ENCODE results near the gene RSPH1.

The RSPH1 gene

DNA sequence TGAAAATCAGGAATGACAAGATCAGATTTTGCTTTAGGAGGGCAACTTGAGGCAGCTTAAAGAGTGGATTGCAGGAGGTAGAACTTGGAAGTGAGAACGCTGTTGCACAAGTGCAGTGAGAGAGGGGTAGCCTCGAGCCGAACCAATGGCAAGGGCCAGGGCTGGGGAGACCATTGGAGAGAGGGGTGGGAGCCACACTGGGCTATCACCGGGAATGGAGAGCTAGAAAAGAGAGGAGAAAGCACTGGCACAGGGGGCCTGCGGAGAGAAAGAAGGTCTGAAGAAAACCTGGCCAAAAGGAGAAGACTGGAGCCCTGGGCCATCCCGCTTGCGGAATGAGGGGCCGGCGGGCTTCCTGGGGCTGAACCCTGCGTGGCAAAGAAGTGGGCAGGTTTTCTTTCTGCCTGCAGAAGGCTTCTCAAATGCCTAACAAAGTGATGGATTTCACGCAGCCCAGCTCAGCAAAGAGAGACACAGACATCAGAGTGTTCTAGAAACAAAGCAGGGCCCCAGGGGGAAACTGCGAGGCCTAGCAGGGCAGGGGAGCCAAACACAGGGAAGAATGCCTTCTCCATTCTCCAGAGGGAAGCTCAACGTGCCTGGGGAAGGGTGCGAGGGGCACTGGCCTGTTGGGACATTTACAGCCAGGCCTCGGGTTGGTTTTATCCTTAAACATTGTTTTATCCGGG lies 16.5 kb upstream of the RSPH1 start:
- DNase-seq = no peak

DNA sequence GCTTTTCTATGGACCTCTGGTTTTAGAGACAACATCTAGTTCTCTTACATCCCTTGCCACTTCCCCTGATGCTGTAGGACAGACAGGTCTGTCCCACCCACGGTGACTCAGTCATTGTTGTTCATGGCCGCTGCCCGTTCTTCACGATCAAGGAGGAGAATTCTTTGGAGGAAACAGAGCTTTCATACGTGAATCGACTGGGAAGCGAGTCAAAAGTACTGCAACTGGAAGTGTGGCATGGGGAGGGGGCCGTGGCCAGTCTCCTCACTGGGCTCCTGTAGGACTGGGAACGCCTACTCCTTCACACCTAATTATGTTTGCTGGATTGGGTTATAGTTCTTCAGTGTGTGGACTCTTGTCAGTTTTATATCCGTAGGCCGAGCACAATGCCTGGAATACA lies 13.2 kb upstream of the RSPH1 start:
- DNase-seq = no peak

DNA sequence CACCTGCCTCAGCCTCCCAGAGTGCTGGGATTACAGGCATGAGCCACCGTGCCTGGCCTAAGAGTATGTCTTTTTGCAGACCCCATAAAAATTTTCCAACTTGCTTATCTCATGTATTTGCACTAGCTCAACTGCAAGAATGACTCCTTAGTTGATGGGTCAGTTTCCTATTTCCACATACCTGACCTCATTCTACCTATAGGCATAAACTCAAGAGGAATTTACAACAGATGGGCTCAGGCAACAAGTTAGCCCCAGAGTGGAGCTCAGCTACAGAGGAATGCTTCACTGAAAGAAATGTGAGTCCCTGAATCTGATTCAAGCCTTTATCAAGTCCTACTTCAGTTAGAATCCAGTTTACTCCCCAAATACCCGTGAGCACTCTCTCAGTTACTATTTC lies 12.3 kb upstream of the RSPH1 start:
- DNase-seq = no peak

DNA sequence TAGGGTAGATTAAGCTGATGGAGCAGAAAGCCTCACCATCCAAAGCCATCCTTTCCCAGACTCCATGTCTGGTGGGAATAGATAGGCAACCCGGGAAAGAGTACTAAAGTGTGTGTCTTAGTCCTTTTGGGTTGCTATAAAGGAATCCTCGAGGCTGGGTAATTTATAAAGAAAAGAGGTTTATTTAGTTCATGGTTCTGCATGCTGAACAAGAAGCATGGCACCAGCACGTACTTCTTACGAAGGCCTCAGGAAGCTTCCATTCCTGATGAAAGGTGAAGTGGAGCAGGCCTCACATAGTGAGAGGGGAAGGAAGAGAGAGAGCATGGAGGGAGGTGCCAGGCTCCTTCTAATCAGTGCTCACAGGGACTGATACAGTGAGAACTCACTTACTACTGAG lies 11.4 kb upstream of the RSPH1 start:
- DNase-seq = no peak

DNA sequence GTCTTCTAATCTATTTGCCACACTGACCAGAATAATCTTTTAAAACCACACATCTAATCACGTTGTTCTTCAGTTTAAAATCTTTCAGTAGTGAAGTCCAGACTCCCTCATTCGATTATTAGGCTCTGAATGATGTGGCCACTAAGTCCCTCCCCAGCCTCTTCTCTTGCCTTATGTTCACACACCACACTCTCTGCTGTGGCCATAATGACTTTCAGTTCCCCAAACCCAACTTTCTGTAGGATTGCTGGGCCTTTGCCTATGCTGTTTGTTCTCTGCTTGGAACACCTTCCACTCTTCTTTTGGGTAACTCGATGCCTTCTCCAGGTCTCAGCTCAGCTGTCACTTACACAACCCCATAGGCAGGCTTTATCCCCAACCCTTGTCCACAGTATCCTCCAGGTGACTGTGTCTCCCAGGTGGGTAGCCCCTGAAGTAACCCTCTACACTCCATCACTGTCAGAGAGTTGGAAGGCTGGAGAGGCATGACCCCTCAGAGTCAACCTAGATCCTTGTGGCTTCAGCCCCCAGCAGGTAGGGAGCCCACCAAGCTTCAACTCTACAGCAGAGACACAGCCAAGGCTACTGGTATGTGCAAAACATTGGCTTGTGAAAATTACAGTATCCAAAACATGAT lies 9.2 kb upstream of the RSPH1 start:
- peak; percentile 64 for DNase-seq

DNA sequence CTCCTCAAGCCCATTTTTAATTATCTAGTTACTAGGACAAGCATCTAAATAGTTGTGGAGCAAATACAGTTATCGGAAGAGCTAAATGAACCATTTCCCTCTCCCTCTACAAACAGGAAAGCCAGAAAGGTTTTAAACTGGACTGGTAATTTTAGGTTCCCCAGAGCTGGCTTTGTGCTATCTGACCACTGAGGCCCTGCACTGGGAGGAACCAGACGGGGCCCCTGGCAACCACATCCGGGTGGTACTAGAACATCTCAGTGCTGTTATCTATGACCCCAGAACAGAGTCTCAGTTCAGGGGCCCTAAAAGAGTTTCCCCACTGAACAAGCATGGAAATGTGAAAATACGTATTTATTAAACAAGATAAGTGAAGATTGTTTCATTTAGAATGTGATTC lies 7.7 kb upstream of the RSPH1 start:
- peak; percentile 94 for DNase-seq

DNA sequence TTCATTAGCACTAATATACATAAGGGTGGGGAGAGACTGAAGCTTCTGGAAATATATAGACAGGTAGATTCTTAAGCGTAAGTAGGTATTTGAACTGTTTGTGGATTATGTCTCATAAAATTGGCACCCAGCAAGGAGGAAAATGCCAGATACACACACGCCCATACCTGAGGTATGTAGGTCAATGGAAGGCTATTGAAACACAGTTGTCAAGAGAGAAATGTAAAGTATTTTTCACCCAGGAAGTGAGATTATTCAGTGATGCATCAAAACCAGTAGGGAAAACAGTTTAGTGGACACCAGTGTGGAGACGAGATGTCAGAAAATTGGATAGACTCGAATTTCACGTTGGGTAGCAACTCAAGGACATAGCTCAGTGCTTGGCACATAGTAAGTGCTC lies 4.7 kb upstream of the RSPH1 start:
- no peak for DNase-seq

DNA sequence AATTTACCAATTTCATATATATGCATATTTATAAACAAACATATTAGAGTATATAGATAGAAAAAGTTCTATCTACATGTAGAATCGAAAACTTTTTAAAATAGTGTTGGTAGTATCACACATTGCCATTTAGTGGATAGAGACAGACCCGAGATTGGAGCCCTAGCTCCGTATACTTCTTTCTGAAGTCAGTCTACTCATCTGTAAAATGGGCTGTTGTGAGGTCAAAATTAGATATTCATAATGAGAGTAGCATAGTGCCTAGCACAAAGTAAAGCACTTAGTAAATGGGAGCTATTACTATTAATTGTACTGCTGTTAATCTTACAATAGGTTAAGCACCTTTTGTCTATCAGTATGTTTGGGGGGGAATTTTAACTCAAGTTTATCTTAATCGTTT lies 4.2 kb upstream of the RSPH1 start:
- no peak for DNase-seq

DNA sequence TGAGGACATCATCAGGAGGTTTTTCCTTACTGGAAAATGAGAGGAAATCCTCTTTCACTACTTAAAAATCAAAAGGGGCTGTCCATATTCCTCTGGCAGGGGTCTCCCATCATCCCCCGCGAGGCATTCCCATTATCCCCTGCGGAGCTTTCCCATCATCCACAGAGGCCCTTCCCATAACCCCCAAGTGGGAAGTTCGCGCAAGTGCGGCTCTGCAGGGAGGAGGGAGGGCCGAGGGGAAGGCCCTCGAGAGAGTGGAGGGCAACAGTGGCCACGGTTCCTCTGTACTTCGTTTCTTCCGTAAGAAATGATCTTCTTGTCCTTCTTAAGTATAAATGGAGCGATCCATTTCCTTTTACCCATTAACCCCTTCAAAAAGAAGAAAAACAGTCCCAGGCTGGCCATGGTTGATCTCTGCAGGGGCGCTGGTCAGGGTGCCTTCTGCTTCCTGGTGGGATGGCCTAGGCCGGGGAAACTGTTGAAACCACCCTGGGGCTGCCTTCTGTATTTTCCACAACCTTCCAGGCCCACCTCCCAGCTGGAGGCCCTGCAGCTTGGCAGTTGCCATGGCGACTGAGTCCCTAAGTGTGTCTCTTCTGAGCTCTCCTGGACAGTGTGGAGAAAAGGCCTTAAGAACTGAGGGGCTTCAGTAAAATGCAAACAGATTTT lies 3.6 kb upstream of the RSPH1 start:
- no peak for DNase-seq

DNA sequence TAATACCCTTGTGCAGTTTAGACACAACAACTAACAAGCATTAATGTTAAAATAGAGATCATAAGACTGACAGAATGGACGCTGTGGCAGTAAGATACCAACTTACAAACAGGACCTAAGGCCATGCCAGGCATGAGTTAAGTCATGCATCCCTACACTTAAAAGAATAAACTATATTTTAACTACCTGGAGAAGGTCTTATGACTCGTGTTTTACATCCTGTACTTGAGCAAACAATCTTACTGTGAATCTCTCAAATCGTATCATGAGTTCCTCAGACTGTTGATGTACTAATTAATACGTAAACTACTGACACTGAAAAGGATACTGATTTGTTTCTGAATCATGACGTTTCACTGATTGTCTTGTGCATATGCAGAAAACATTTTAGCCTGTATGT lies 2.0 kb upstream of the RSPH1 start:
- DNase-seq = no peak

DNA sequence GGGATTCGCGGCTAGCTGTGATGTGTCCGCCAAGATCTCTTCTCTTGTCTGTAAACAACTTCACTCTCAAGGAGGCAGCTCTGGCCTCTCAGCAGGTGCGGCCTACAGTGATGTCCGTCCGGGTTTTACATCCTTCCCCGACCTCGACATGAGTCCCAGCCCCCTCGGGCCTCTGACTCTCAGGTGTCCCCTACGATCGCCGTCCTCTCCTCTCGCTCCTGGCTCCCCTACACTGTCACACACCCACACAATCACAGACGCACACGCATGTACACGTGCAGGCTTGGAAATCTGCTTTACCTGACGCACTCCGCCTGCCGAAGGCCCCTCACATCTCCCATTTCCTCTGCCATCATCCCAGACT lies 797 bp upstream of the RSPH1 start:
- DNase-seq = no peak

DNA sequence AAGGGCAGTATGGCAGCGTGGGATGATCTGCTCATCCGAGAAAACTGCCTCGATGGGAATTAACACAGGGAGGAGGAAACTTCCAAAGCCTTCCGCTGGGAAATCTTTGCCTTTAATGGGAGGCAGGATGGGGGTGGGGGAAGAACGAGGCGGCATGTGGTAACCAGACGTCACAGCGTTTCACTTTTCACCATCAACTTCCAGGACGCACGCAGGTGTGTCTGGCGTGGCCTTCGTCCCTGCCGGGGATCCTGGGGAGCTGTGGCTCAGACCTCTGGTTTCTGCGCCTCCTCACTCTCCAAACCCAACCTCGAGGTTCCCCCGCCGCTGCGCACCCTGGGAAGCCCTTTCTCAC lies 282 bp downstream of the RSPH1 start:
- DNase-seq = no peak

DNA sequence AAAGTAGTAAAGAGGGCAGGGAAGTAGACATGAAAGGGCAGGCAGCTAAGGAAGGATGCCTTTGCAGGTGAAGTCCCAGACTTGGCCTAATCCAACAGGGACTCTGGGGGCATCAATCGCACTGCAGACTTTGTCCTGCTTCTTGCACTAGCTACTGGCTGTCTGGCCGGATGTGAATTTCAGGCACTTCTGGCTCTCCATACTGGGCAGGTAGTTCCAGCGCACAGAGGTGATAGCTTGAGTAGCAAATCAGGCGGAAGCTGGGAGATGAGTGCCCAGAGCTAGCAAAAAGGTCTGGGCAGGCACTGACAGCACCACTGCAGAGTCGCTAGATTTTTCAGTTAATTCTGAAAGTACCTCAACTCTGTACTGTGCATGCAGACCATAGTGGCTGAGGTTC lies 997 bp downstream of the RSPH1 start:
- DNase-seq = no peak

DNA sequence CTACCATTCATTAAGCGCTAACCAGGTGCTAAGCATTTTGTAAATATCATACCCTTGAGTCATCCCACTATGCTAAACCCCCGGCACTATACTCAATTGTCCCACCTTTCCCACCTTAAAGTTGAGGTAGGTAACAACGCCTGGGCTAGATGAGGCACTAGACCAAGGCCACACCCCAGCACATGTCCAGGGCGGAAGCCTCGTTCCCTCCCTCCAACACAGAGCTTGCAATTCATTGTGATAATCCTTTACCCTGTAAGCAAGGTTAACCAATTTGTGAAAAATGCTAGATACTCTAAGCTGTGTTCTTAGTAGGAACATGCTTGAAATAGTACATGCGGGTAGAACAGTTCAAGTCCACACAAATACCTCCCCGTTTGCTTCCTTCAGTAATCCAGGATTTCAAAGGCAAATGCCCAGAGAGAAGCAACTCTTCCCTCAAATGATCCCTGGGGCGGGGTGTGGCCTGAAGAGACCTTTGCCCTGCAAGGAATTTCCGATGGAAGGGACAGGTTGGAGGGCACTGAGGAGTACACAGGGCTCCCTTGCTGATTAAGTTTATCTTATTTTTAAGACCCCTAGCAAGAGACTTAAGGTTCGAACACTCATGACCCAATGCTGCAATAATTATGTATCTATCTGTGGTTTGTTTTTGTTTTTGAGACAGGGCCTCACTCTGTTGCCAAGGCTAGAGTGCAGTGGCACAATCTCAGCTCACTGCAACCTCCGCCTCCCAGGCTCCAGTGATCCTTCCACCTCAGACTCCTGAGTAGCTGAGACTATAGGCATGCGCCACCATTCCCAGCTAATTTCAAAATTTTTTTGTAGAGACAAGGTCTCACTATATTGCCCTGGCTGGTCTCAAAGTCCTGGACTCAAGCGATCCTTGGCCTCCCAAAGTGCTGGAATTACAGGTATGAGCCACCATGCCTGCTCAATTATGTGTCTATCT lies 2.6 kb downstream of the RSPH1 start:
- DNase-seq = no peak

DNA sequence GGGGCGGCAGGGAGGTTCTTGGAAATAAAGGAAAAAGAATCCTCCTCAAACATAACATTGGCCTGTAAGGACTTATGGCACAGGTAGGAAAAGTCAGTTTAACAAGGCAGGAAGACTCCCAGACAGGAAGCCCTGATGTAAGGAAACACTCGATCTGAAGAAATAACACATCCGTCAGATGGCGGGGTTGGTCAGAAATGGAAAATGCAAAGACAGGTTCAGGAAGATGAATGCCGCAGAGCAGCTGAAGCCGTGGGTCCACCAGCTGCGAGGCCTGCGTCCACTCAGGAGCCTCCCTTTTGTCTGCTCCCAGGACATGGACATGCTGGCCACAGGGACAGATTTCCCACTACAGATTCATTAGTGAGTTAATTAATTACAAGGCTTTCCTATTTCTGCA lies 3.8 kb downstream of the RSPH1 start:
- DNase-seq = no peak

DNA sequence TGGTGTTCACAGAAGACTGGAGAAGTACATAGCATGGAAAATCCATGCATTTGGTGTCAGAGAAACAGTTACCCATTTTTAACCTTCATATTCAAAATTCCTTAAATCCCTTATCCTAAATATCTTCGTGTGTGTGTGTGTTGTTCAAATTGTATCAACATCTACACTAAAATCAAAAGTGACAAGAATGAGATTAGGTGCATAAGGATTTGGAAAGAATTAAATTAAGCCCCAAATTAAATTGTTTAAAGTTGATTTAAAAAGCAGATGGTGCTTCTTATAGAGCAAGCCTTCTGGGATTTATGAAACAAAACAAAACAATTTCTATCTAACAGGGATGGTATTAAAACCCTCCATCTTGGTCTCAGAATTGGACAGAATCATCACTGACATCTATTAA lies 4.7 kb downstream of the RSPH1 start:
- no peak for DNase-seq

DNA sequence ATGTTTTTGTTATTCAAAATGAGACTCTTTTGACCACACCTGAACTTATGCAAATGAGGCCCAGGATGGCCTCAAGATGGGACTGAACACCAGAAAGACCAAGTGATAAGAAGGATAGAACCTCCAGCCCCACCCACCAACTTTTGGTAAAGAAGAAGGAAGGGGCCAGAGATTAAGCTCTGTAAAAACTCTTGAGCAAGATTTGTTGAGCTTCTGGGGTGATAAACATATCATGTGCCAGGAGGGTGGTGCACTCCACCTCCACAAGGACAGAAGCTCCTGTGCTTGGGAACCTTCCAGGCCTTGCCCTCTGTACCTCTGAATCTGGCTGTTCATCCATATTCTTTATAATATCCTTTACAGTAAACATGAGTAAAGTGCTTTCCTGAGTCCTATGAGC lies 5.3 kb downstream of the RSPH1 start:
- DNase-seq = peak; percentile 78

DNA sequence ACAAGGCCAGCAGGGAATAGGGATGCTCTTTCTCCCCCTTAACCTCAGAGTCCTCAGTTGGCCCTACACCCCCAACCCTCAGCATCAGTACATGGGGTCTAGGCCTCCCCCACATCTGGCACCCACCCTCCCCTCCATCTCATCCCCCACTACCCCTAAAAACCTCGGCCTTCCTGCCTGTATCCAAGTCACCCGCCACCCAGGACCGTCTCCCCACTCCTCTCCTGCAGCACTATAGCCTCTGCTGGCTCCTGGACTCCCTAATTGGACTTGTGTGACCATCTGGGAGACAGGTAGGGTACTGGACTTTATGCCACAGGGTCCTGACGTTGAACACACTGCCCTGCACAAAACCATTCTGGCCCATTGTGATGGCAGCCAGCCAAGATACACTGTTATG lies 6.0 kb downstream of the RSPH1 start:
- no peak for DNase-seq

DNA sequence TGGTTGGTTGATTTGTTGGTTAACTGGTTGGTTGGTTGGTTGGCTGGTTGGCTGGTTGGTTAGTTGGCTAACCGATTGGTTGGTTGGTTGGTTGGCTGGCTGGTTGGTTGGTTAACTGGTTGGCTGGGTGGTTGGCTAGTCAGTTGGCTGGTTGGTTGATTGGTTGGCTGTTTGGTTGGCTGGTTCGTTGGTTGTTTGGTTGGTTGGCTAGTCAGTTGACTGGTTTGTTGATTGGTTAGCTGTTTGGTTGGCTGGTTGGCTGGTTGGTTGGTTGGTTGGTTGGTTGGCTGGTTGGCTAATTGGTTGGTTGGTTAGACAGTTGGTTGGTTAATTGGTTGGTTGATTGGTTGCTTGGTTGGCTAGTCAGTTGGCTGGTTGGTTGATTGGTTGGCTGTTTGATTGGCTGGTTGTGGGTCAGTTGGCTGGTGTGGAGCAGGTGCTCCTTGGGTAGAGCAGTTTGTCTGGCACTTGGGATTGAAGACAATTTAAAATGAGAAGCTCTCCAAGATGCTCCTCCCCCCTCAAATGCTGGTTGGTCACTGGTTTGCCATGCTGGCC lies 6.9 kb downstream of the RSPH1 start:
- no peak for DNase-seq

DNA sequence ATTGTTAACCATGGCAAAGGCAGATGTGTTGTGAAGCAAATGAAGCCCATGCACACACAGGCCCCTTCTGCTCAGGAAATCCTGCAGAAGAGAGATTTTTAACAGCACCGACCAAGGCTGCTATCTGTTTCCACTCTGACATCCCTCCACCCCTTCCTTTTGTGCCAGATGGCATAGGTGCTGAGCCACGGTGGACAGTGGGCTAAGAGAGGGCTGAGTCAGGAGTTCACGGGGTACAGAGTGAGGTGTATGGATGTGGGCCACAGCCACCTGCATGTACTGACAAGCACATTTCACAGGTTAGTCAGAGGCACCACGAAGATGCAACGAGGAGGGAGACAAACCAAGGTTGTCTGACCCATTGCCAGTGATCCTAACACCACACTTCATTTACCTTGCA lies 9.5 kb downstream of the RSPH1 start:
- DNase-seq = no peak

DNA sequence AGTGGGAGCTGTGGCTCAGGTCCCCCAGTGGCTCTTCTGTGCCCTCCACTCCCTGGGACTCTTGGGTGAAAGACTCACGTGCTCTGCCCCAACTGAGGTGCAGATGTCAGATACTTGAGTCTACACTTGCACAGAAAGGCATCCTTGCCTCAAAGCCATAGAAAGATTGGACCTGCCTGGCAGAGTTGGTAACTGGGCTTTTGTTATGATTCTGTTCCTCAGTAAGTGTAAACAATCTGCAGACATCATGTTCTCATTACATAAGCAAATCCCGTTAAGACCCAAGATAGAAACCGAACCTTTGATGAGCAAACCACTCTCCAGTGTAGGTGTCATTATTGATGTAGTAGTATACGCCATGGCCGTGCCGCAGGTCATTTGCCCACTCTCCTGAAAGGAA lies 10.0 kb downstream of the RSPH1 start:
- no peak for DNase-seq

DNA sequence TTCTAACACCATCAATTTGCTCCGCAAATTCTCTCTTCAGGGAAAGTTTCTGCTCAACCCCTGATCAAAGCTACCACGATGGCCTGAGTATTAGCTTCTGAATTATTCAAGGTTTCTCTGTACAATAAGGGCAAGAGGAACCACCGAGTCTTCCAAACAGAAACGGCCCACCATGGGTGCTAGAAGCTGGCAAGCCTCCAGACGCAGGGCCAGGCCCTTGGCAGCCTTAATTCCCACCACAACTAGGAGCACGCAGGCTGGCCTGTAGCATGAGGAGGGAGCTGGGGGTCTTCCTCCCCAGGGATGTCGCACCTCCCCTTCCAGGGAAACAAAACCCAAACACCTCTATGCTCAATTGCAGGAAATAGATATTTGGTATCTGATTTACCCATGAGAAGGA lies 11.1 kb downstream of the RSPH1 start:
- no peak for DNase-seq

DNA sequence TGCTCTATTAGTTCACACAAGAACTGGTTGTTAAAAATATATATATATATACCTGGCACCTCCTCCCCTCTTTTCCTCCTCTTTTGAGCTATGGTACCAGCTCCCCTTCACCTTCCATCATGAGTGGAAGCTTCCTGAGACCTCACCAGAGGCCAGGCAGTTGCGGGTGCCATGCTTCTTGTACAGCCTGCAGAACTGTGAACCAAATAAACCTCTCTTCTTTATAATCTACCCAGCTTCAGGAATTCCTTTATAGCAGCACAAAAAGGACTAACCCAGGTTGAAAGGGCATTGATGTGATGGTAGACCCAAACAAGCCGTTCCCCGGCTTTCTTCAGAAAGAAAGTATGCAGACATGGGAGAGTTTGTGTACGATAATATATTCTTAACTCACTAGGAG lies 14.9 kb downstream of the RSPH1 start:
- DNase-seq = no peak

Measured in OCI-M1 (cell line).